HCT116 (cell line): ENCODE measurements around the gene AGPAT3. TPM values are rescaled to one million over a fixed set of nuclear protein-coding genes. Genes with fewer than 3 reads are reported as not detected.

ENCODE experiments used
- ATAC-seq: fragments of 200-7000 bp; cut with Tn5 transposase; 2 replicates; pipeline ENCODE4 v1.9.1; 2020; ENCODE audit warnings: mild to moderate bottlenecking, moderate library complexity
- BruUV-seq: library from RNA; stranded (reverse); fragments of 400-500 nt; replicated peaks from 2 replicates; lab custom pipeline; 2021; lab: Mats Ljungman, UMichigan
- CTCF ChIA-PET: fragments of 300-600 bp; sonication (Branson Sonifier 250); formaldehyde crosslinking; loops from one replicate; lab custom pipeline; 2021; ENCODE audit warnings: antibody characterized with exemption; lab: Charles Lee
- POLR2A ChIA-PET: fragments of 300-600, 350-600 bp; sonication (Branson Sonifier 250); formaldehyde crosslinking; loops from one replicate; lab custom pipeline; 2021; ENCODE audit warnings: antibody characterized with exemption; lab: Charles Lee
- RAD21 ChIA-PET, 2 experiments: fragments of 300-600 bp; sonication (Branson Sonifier 250); formaldehyde crosslinking; loops; one replicate each; lab custom pipeline; 2023; ENCODE audit warnings: low total read pairs in 2 of 2; ENCODE audit not compliant: uncharacterized antibody in 2 of 2, unreplicated experiment in 2 of 2, low non-redundant PET in 1 of 2; lab: Charles Lee
- DNase-seq: peaks from one replicate; pipeline ENCODE4 v3.0.0-alpha.2; 2010; ENCODE audit warnings: low read depth, low spot score
- H2AFZ ChIP-seq: fragments of 200-600 bp; shearing (Covaris generic), sonication (generic); 2 replicates; pipeline ENCODE4 v1.6.1; 2017; ENCODE audit warnings: low read depth, mixed run types, mixed read lengths, antibody characterized with exemption, low read length; ENCODE audit not compliant: poor library complexity, severe bottlenecking
- H3K27ac ChIP-seq: 2 replicates; pipeline ENCODE4 v1.5.1; 2012; ENCODE audit warnings: low read depth, low read length
- H3K27me3 ChIP-seq: fragments of 200-600 bp; sonication (generic); 2 replicates; pipeline ENCODE4 v1.6.1; 2016; ENCODE audit warnings: mixed run types, low read length, mixed read lengths; ENCODE audit not compliant: insufficient read depth
- H3K36me3 ChIP-seq, 2 experiments: fragments of 200-500 bp in 1 of 2; fragments of 200-600 bp in 1 of 2; sonication (Bioruptor generic) in 1 of 2; sonication (generic) in 1 of 2; 2 replicates each; pipeline versions ENCODE4 v1.5.1 to v1.6.1; 2014 to 2016; ENCODE audit warnings: low read length in 2 of 2, inconsistent platforms in 1 of 2, mixed read lengths in 1 of 2, mixed run types in 1 of 2; ENCODE audit not compliant: insufficient read depth in 2 of 2, control insufficient read depth in 1 of 2
- H3K4me1 ChIP-seq, 2 experiments: fragments of 200-600 bp in 1 of 2; sonication (generic) in 1 of 2; 2 replicates each; pipeline versions ENCODE4 v1.5.1 to v1.6.1; 2012 to 2017; ENCODE audit warnings: low read length in 2 of 2, inconsistent platforms in 1 of 2, mild to moderate bottlenecking in 1 of 2, mixed read lengths in 1 of 2, mixed run types in 1 of 2, moderate library complexity in 1 of 2; ENCODE audit not compliant: insufficient read depth in 2 of 2, control insufficient read depth in 1 of 2
- H3K4me2 ChIP-seq: fragments of 200-600 bp; sonication (generic); 2 replicates; pipeline ENCODE4 v1.6.1; 2017; ENCODE audit warnings: mixed run types, low read length, mixed read lengths
- H3K4me3 ChIP-seq, 2 experiments: fragments of 200-600 bp in 1 of 2; sonication (generic) in 1 of 2; replicated peaks in 1 of 2; 2 replicates each; pipeline ENCODE4 v1.5.1; 2011 to 2016; ENCODE audit warnings: low read length in 2 of 2, control low read depth in 1 of 2, low read depth in 1 of 2, mild to moderate bottlenecking in 1 of 2, mixed read lengths in 1 of 2, mixed run types in 1 of 2
- H3K79me2 ChIP-seq: fragments of 200-600 bp; sonication (generic); 2 replicates; pipeline ENCODE4 v1.6.1; 2017; ENCODE audit warnings: mild to moderate bottlenecking, mixed run types, low read length, moderate library complexity, mixed read lengths; ENCODE audit not compliant: insufficient read depth
- H3K9ac ChIP-seq: fragments of 200-600 bp; sonication (generic); 2 replicates; pipeline ENCODE4 v1.6.1; 2016; ENCODE audit warnings: low read length, mixed read lengths
- H3K9me2 ChIP-seq: fragments of 200-600 bp; sonication (generic), shearing (Covaris generic); 2 replicates; pipeline ENCODE4 v1.6.1; 2017; ENCODE audit warnings: mixed run types, mild to moderate bottlenecking, moderate library complexity; ENCODE audit not compliant: insufficient read depth
- H3K9me3 ChIP-seq, 2 experiments: fragments of 200-500 bp in 1 of 2; fragments of 200-600 bp in 1 of 2; sonication (Bioruptor generic) in 1 of 2; sonication (generic) in 1 of 2; 2 replicates each; pipeline ENCODE4 v1.6.1; 2014 to 2017; ENCODE audit warnings: low read length in 2 of 2, mixed read lengths in 2 of 2, inconsistent platforms in 1 of 2, low read depth in 1 of 2, mild to moderate bottlenecking in 1 of 2, mixed run types in 1 of 2, moderate library complexity in 1 of 2; ENCODE audit not compliant: control insufficient read depth in 1 of 2, insufficient read depth in 1 of 2
- H4K20me1 ChIP-seq: fragments of 200-600 bp; sonication (generic), shearing (Covaris generic); 2 replicates; pipeline ENCODE4 v1.6.1; 2017; ENCODE audit warnings: mixed run types, mild to moderate bottlenecking, moderate library complexity; ENCODE audit not compliant: insufficient read depth
- CBX3 ChIP-seq: IDR thresholded peaks from 2 replicates; pipeline ENCODE4 v1.6.1; 2012; ENCODE audit warnings: low read depth
- CTCF ChIP-seq, 3 experiments: fragments of 200-600 bp in 1 of 3; sonication (generic) in 1 of 3; IDR thresholded peaks in 2 of 3; conservative IDR thresholded peaks in 1 of 3; 2 replicates each; pipeline ENCODE4 v1.5.1; 2012 to 2017; ENCODE audit warnings: low read depth in 2 of 3, low read length in 2 of 3, antibody characterized with exemption in 1 of 3, borderline replicate concordance in 1 of 3, control low read depth in 1 of 3, mild to moderate bottlenecking in 1 of 3, mixed read lengths in 1 of 3, mixed run types in 1 of 3, moderate library complexity in 1 of 3; ENCODE audit not compliant: insufficient read depth in 1 of 3
- ELF1 ChIP-seq: IDR thresholded peaks from 2 replicates; pipeline ENCODE4 v1.6.1; 2012; ENCODE audit warnings: low read depth, borderline replicate concordance
- EZH2phosphoT487 ChIP-seq: fragments of 200-600 bp; IDR thresholded peaks from 2 replicates; pipeline ENCODE4 v1.6.1; 2018; ENCODE audit warnings: antibody characterized with exemption, borderline replicate concordance
- POLR2A ChIP-seq: IDR thresholded peaks from 2 replicates; pipeline ENCODE4 v1.7.0; 2011; ENCODE audit warnings: borderline replicate concordance; ENCODE audit not compliant: insufficient read depth, insufficient read length; ENCODE audit errors: extremely low read depth
- POLR2AphosphoS5 ChIP-seq: IDR thresholded peaks from 2 replicates; pipeline ENCODE4 v1.6.1; 2011; ENCODE audit warnings: mild to moderate bottlenecking, low read depth, low read length, moderate library complexity
- RAD21 ChIP-seq: IDR thresholded peaks from 2 replicates; pipeline ENCODE4 v1.6.1; 2012; ENCODE audit warnings: low read depth, mild to moderate bottlenecking
- SIN3A ChIP-seq: IDR thresholded peaks from 2 replicates; pipeline ENCODE4 v1.6.1; 2012; ENCODE audit warnings: low read depth
- SP1 ChIP-seq: IDR thresholded peaks from 2 replicates; pipeline ENCODE4 v1.6.1; 2012; ENCODE audit warnings: low read depth
- SRF ChIP-seq: IDR thresholded peaks from 2 replicates; pipeline ENCODE4 v1.6.1; 2012; ENCODE audit warnings: low read depth
- TCF7L2 ChIP-seq: IDR thresholded peaks from 2 replicates; pipeline ENCODE4 v1.7.0; 2011; ENCODE audit warnings: borderline replicate concordance, inconsistent platforms; ENCODE audit not compliant: insufficient read depth, insufficient read length; ENCODE audit errors: extremely low read depth
- ZBTB33 ChIP-seq: IDR thresholded peaks from 2 replicates; pipeline ENCODE4 v1.6.1; 2011; ENCODE audit warnings: mild to moderate bottlenecking, low read length, moderate library complexity; ENCODE audit not compliant: insufficient replicate concordance; ENCODE audit errors: extremely low read depth
- ZFX ChIP-seq: fragments of 450-650 bp; IDR thresholded peaks from 2 replicates; pipeline ENCODE4 v1.6.1; 2017
- intact Hi-C: fragments of 100-400 bp; cut with micrococcal nuclease; formaldehyde crosslinking; loops from 2 replicates; pipeline ENCODE4 v1.10.0; 2022
- total RNA-seq: library from RNA; stranded (reverse); gene quantifications from one replicate; pipeline ENCODE4 v1.2.1, GENCODE V29; 2021; ENCODE audit not compliant: unreplicated experiment

The AGPAT3 gene
- total RNA-seq, 1 experiment from 2014 or later, result 54.1 TPM

DNA sequence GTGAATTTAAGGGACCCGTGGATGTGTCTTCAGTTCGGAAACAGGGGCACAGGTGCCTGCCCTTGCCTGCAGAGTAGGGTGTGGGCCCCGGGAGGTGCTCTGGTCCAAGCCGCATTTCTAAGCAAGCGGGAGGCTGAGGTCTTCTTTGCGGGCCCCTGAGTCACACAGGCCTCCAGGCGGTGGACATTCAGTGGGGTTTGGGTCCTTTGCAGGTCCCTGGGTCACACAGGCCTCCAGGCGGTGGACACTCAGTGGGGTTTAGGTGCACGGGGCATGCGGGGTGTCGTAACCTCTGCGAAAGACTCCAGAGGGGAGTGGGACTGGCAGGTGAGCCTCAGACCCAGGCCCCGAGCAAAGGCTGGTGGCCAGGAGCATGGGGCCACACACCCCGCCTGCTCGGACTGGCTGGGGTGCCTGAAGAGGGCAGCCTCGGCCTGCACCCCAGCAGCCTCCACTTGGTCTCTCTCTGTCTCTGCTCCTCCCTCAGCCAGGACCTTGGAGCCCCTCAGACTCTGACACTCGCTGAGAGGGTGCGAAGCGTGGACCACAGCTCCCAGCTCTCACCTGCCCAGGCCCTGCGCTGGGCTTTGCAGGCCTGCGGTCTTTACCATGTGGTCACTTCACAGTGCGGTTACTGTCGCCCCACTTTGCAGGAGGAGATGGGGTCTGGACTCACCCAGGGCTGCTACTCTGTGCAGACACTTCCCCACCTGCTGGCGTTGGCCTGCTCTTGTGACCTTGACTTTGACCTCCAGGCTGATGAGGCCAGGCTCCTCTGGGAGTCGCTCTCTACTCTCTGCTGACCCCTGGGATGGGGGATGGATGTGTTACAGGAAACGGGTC, 6.0 kb upstream of the AGPAT3 start (continued):
- no peak for TF ChIP-seq POLR2AphosphoS5
- no peak for TF ChIP-seq CBX3
- no peak for TF ChIP-seq TCF7L2
- TF ChIP-seq, all 23 proteins: peak for 0

DNA sequence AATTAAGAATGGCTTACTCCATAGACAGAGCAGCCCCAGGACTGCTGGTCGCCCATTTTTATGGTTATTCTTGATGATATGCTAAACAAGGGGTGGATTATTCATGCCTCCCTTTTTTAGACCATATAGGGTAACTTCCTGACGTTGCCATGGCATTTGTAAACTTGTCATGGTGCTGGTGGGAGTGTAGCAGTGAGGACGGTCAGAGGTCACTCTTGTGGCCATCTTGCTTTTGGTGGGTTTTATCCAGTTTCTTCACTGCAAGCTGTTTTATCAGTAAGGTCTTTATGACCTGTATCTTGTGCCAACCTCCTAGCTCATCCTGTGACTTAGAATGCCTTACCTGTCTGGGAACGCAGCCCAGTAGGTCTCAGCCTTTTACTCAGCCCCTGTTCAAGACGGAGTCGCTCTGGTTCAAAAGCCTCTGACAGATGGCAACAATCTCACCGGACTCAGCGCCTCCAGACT, 5.2 kb upstream of the AGPAT3 start:
- Histone ChIP-seq H3K4me3 (no peak overlapping the region), H3K27me3 (no peaks in the 10 kb centered on the region), H3K36me3 (no peaks in the 10 kb centered on the region), H3K27ac (no peak overlapping the region), H3K79me2 (no peaks in the 10 kb centered on the region), H3K9ac (no peak overlapping the region), H3K9me2 (no peaks in the 10 kb centered on the region), H2AFZ (no peak overlapping the region), H3K9me3 (no peaks in the 10 kb centered on the region), H3K4me1 (peaks cover 14 to 22% of the 10 kb centered on the region in 2 experiments), H4K20me1 (no peaks in the 10 kb centered on the region), H3K4me2 (no peak overlapping the region)
- BruUV-seq, result no TSS peak
- ATAC-seq, result no peak
- CTCF ChIA-PET, result no interaction called here
- no peak for DNase-seq
- TF ChIP-seq CBX3 (no peak), ELF1 (no peak), POLR2AphosphoS5 (no peak), ZBTB33 (no peak), SP1 (no peak), RAD21 (no peak), EZH2phosphoT487 (no peak), SRF (no peak), SIN3A (no peak), ZFX (no peak), POLR2A (no peak), TCF7L2 (no peak), CTCF (IDR thresholded peaks at IDR 0.05 in 2 of 3, conservative IDR thresholded peaks at IDR 0.05 in 1 of 3; ENCODE audit: borderline replicate concordance in 1 of 3, insufficient read depth in 1 of 3, low read depth in 2 of 3, low read length in 2 of 3) (no peak)
- POLR2A ChIA-PET, result no interaction called here
- intact Hi-C loops, result no loop called here
- RAD21 ChIA-PET, result no interaction called here
